Thyroid gland (tissue), 4 donors: Measurements from ENCODE around the gene CCDC3.

ENCODE experiments used
- CTCF ChIP-seq, 6 experiments: fragments of 200-600 bp in 3 of 6; fragments of 450-650 bp in 3 of 6; sonication (generic) in 3 of 6; IDR thresholded peaks; one replicate each; pipeline ENCODE4 v1.5.1; 2016 to 2019; ENCODE audit warnings: antibody characterized with exemption in 6 of 6, mild to moderate bottlenecking in 2 of 6, inconsistent platforms in 1 of 6, moderate library complexity in 1 of 6
- POLR2A ChIP-seq, 2 donors: fragments of 450-650 bp; IDR thresholded peaks; one replicate each; pipeline ENCODE4 v1.6.1; 2017; ENCODE audit warnings: antibody characterized with exemption in 2 of 2, mild to moderate bottlenecking in 2 of 2, moderate library complexity in 1 of 2

GRCh38 chr10:12985347-12985746, 16.2 kb downstream of the CCDC3 start:
- TF ChIP-seq CTCF (IDR thresholded peaks at IDR 0.05) (no peak), POLR2A (IDR thresholded peaks at IDR 0.05) (no peak)
